Measurements from ENCODE around the gene SLA2.
"Not testable (repeated sequence)": the region's sequence is repeated elsewhere in the genome, so short reads cannot be mapped to it uniquely, and the experiment has no call there.

Gene SLA2

DNA sequence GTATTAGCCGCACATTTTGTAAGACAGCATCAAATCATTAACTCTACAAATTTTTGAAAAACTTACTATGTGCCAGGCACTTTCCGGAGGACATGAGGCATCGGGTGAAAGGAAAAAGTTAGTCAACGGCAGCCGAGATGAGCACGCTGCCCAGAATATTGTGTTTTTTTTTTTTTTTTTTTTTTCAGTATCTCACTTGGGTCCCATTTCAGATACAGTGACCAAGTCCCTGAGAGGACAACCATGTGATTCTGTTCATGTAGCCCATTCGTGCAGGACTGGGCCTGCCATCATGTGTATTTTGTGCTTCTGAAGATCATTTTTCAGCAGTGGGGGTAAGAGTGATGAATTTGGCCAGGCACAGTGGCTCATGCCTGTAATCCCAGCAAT, 1.3 kb downstream of the SLA2 start:
- DNase-seq: no peak

DNA sequence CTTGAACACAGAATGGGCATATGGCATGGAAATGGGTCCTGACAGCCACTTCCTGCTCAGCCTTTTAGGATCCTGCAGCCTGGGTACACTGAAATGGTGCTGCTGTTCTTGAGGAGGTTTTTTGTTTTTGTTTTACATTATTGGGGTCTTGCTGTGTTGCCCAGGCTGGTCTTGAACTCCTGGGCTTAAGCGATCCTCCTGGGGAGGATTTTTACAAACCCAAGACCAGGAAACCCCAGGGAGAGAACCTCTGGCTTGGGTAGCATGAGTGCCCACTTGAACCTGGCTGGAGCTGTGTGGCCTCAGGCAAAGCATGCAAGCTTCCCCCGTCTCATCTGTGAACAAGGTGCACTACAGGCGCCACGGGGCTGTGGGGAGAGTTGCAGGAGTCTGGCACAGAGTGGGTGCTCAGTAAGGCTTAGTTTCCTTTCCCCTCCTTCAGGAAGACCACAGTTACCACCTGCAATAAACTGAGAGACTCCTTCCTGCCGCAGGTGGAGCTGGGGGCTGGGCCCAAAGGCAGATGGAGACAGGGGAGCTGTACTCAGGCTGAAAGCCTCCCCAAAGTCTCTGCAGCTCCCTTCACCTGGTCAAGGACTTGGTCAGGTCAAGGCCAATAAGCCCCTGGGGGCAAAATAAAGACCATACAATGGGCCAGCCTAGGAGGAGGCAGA, 1.8 kb downstream of the SLA2 start:
- DNase-seq: no peak

DNA sequence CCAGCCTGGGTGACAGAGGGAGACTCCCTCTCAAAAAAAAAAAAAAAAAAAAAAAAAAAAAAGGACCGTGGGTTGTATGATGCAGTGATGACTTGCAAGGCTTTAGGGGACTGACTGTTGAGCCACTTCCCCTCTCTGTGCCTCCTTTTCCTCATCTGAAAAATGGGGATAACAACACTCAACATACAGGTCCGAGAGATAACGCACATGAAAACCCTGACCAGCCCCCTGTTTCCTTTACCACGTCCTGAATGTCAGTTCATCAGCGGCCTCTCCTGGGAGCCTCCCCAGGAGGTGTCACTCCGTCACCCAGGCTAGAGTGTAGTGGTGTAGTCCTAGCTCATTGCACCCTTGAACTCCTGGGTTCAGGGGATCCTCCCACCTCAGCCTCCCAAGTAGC, 3.9 kb downstream of the SLA2 start:
- DNase-seq: no peak

DNA sequence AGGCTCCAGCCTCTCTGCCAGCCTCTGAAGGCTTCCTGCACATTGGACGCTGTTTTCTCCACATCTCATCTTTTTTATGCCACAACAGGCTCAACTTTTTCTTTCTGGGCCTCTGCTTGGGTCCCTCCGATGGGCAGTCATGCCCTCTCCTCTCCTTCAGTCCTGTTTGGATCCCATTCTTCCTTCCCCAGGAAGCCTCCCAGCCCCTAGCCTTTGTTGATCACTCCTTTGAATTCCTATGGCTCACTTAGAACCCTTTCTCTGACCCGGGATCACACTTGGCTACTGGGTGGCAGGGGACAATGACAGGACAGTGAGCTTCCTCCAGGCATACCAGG, 4.5 kb downstream of the SLA2 start:
- no peak for DNase-seq

DNA sequence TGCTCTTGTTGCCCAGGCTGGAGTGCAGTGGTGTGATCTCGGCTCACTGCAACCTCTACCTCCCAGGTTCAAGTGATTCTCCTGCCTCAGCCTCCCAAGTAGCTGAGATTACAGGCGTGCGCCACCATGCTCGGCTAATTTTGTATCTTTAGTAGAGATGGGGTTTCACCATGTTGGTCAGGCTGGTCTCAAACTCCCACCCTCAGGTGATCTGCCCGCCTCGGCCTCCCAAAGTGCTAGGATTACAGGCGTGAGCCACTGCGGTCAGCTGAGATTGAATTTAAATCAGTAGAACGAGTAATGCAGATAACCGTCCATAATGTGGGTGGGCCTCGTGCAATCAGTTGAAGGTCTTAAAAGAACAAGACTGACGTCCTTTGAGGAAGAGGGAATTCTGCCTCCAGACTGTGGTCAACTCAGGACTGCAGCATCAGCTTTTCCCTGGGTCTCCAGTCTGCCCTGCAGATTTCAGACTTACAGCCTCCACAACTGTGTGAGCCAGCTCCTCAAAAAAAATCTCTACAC, 7.1 kb downstream of the SLA2 start:
- not testable (repeated sequence) for DNase-seq

DNA sequence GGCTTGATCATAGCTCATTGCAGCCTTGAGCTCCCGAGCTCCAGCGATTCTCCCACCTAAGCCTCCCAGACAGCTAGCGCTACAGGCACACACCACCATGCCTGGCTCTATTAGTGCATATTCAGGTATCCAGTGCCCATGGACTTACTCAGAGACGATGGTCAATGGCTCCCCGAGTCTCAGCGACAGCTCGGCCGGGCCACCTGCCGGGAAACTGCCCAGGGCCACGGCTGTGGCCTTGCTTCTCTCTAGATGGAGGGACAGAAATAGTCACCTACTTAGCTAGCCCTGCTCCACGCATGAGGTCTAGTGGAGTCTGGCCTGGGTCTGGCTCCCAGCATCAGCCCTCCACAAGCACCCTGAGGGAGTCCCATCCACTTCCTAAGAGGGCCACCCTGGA, 11.7 kb downstream of the SLA2 start:
- DNase-seq: no peak

DNA sequence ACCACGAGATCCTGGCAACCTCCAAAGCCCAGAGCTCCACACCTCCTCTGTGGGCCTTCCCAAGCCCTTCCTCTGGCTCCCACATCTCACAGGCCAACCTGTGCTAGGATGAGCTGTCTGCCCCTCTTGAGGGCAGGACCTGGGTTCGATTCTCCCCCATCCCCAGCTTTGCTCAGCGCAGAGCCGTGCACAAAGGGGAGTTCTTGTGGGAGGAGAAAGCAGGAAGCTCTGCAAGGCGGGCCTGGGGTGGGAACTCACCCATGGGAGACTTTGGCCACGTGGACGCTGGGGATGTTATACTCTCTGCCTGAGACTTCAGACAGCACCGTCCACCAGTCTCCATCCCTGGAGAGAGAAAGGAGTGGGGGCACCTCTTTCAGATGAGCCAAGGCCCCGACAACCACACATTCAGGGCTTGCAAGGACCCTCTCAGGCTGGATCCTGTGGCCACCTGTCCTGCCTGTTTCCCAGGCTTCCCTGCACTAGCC, 12.7 kb downstream of the SLA2 start:
- no peak for DNase-seq

DNA sequence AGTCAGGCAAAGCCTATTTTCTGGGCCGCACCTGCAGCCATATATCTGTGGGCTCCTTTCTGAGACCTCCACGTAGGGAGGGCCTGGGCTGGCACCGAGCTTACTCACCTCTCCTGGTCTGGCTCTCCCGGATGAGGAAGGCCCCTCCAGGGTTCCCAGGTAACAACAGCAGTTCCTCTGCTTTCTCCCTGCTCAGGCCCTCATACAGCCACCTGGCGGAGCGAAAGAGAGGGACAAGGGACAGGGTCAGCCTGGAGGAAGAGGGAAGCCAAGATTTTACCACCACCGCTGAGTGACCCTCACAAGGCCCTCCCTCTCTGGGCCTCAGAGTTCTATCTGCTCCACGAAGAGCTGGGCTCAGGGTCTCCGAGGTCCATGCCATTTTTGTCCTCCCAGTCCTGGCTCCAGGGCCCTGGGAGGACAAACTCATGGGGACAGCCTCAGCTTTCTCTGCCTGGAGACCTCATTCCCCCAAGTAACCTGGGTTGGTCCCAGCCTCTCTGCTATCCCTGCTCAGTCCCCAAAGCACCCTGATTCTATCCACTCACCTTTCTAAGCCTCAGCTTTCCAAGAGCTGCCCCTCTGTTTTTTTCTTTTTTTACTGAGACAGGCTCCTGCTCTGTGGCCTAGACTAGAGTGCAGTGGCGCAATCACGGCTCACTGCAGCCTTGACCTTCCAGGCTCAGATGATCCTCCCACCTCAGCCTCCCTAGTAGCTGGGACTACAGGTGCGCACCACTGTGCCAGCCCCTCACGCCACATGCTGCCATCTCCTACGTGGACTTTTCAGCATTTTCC, 13.3 kb downstream of the SLA2 start:
- no peak for DNase-seq

DNA sequence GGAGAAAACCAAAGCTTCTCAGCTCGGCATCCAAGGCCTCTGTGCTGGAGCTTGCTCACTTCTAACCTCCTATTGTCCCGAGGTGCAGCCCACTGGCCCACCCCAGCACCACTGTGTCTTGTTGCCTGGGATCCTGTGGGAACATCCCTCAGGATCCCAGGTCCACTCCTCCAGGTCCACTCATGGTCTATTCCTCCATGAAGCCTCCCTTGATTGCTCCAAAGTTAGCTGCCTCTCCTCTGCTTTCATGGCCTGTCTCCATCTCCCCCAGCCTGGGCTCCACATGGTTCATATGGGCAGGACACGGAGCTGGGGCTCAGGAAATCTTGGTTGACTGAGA, 13.9 kb downstream of the SLA2 start:
- DNase-seq: no peak

DNA sequence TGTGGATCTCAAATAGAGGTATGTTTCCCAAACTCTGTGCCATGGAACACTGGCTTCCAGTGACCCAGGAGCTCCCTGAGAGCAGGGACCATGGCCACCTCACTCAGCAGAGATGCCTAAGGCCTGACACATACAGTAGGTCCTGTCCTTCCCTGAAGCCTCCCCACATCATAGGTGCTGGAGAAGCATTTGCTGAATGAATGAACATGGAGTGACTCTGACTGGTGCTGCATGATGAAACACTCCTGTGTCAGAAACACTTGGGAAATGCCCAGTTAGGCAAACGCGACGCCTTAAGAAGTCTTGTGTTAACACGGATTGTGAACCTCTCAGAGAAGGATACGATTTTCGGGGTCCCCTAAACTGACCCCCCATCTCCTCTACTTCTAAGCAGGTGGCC, 14.3 kb downstream of the SLA2 start:
- DNase-seq: no peak

DNA sequence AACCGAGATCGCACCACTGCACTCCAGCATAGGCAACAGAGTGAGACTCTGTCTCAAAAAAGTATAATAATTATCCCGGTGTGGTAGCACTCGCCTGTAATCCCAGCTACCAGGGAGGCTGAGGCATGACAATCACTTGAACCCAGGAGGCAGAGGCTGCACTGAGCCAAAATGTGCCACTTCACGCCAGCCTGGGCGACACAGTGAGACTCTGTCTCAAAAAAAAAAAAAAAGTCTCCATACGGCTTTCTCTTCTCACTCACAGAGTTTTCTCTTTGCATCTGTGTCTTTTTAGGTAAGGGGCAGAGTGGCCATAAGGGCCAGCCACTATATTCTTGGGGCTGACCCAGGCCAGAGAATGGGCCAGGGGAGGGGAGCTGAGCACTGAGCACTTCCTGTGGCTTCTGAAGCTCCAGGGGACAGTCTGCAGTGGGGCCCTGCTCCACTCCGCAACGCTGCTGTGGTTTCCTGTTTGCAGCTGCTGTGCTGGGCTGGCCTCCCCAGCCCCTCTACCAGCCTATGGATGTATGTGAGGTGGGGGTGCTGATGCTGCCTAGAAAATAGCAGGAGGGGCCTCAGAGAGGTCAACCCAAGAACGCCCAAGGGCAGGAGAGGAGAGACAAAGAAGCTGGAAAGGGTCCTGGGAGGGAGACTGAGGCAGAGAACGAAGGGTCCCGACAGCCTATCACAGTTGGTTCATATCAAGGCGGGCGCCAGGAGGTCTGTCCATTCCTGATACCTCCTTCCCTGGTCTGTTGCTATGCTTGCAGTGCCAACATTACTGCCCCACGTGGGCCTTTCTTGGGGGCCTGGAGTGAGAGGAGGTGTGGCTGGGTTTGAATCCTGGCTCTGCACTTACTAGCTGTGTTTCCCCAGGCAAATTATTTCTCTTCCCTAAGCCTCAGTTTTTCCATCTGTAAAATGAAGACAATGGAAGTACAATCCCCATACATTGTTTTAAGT, 16.0 kb downstream of the SLA2 start:
- no peak for DNase-seq

DNA sequence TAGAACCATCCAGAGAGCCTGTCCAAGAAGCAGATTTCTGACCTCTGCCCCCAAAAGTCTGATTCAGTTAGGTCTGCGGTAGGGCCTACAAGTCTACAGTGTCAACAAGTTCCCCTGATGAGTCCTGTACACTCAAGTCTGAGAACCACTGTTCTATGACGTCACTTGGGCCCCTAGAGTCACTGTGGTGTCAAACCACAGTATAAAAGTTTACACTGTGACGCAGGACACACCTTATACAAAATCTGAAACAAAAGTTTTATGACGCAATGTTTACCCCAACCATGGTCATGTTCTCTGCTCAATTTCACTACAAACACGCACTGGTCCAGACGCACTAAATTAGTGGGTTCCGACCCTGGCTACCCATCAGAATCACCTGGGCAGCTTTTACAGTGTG, 17.9 kb downstream of the SLA2 start:
- no peak for DNase-seq

DNA sequence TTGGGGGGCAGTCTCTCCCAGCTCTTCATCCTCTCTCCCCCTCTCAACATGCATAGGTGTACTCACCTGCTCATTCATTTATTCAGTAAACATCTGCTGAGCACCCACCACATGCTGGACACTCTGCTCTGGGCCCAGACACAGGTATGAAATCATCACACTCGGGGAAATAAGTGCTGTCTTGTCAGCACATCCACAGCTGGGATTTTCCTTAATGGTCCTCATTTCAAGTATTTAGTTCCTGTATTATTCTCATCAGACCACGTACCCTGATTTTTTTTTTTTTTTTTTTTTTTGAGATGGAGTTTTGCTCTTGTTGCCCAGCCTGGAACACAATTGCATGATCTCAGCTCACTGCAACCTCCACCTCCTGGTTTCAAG, 21.1 kb downstream of the SLA2 start:
- no peak for DNase-seq

DNA sequence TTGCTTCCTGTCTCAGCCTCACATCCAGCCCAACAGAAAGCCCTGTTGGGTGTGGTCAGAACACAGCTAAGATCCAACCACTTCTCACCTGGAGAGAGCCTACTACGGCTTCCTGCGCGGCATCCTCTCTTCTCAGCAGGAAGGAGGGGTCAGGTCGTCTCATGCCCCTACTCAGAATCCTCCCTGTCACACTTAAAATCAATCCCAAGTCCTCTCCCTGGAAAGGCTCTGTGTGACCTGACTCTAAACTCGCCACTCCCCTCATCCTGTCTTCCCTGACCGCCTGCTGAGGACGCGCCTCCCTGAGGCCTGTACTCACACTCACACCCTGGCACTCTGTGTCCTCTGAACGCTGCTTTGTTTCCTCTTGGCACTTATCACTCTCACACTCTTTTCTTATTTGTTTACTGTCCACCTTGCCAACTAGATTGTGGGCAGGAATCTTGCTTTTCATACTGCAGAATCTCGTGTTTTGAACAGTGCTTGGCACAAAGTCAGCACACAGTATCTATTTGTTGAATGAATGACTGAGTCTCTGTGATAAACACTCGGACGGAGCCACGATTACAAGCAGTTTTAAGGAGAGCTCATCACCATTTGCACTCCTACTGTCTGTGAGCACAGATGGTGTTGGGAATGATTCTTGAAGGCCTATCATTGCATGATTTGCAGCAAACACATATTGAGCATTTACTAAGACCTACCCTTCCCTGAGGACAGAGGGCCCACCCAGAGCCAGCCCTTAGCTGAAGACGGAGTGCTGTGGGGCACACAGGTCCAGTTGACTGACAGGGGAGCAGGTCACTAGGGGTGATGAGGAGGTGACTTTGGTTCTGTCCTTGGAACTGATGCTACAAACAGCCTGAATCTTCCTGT, 21.7 kb downstream of the SLA2 start:
- no peak for DNase-seq

DNA sequence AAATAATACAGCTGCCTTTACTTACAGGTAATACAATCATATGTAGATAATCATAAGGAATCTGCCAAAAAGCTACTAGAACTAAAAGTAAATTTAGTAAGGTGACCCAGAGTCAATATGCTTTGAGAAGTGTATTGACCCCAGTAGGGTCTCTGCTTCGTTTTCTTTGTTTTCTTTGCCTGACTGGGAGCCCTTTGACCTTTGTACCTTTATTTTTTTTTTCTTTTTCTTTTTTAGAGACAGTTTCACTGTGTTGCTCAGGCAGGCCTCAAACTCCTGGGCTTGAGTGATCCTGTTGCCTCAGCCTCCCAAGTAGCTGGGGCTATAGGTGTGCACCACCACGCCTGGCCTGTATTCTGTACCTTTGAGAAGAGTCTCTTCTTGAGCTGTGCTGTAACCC, 22.6 kb downstream of the SLA2 start:
- DNase-seq: no peak

DNA sequence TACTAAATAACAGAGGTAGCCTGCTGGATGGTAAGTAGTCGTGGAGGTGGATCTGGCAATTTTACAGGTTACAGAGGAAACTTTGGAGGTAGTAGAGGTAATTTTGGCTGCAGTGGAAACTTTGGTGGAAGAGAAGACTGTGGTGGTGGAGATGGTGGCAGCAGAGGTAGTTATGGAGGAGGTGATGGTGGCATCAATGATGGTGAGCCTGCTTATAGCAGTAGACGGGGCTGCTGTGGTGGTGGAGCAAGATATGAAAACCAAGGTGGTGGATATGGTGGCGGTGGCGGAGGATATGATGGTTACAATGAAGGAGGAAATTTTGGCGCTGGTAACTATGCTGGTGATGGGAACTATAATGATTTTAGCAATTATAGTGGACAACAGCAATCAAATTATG, 25.1 kb downstream of the SLA2 start:
- DNase-seq: no peak

DNA sequence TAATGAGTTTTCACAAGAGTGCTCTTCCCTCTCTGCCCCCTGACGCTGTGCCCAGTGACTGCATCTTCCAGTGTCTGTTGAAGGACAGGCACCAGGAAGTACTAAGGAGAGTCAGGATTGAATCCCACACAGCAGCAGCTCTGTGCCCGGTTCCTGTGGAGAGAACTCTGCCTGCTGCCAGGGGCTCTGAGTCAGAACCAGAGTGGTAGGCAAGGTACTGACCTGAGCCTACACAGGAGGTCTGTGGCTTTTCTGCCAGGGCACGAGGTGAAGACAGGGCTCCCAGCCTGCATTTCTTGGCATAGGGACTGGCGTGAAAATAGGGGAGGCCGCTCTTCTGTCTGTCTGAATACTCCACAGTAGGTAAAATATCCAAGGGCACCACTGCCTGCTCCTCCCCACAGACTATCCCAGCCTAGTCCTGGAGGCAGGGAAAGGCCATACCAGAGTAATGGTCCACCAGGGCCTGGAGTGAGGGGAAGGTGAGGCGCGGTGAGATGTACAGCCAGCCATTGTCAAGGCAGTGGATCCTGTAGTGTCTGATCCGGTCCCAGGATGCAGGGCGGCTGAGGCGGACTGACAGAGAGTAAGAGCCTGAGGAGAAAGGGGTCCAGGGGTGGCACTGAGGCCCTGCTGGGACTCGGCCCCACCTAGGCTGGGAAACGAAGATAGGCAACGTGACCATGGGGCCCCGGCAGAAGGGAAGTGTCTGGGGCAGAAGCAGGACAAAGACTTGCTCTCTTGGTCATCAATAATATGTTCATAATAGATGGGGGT, 31.0 kb downstream of the SLA2 start:
- DNase-seq: no peak

DNA sequence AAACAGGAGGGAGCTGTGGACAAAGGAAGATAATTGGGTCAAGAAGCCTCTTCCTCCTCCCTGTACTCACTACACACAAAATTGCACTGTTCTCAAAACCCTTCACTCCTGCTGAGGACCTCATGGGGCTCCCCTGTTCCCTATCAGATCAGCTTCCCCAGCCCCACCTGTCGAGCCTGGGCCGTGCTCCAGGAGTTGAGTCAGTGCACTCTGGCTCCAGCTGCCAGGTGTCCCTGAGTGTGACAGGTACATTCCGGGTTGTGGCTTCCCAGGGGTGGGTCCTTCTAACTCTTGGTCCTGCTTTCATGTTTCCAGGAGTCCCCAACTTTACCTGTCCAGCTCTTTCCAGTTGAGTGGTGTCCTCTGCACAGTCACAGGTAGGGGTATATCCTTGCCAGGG, 32.0 kb downstream of the SLA2 start:
- no peak for DNase-seq

DNA sequence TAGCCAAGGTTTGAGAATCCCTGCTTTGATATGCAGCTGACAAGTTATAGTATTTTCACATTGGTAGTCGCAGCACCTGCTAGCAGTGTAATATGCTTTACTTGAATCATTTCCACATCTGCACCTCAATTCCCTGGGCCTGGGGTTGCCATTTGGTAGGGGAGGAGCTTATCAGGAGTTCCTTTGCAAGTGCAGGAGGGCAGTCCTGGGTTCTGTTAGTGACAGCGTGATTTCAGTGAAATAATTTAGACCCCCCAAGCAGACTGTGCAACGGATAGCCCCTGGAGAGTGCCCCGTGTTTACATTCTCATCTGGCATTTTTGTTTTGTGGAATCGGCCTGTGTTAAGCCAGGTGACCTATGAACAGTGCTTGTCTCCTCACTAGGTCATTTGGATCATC, 34.4 kb downstream of the SLA2 start:
- DNase-seq: no peak

DNA sequence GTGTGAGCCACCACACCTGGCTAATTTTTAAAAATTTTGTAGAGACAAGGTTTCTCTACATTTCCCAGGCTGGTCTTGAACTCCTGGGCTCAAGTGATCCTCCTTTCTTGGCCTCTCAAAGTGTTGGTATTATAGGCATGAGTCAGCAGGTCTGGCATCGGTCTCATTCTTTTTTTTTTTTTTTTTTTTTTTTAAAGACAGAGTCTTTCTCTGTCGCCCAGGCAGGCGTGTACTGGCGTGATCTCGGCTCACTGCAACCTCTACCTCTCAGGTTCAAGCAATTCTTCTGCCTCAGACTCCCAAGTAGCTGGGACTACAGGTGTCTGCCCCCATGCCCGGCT, 37.6 kb downstream of the SLA2 start:
- not testable (repeated sequence) for DNase-seq

DNA sequence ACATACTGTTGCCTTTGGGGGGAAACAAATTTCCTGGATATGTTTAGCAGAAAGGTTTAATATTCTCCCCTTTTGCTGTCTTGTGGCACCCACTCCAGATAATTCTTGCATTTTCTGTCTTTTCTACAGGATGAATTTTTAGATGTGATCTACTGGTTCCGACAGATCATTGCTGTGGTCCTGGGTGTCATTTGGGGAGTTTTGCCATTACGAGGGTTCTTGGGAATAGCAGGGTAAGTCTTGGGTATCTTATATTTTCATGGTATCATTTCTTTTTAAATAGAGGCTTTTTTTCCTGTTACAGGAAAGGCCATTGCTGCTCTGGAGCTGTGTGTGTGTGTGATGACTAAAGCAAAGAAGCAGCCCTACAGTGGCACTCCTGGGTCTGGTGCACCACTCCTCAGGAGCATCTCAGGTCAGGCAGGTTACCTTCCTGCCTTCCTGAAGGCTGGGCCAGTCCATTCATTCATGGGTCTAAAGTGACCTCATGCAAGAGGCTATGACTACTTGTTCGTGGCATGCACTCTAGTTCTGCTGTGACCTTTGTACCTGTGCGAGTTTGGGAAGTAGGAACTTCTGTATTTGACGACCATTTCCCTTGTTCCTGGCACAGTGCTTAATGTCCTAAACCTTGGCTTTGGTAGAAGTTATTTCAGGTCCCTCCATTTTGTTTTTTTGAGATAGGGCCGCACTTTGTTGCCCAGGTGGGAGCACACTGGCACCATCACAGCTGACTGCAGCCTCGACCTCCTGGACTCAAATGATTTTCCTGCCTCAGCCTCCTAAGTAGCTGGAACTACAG, 38.2 kb downstream of the SLA2 start:
- DNase-seq: no peak

All from NCI-H1436 (cell line).